OCI-LY7 (cell line): ENCODE results near the gene ANKS1B.

ENCODE experiments used
- EZH2phosphoT487 ChIP-seq: fragments of 200-600 bp; sonication (generic); IDR thresholded peaks from 2 replicates; pipeline ENCODE4 v1.6.1; 2018; ENCODE audit warnings: low read depth, borderline replicate concordance, mild to moderate bottlenecking, mixed run types, antibody characterized with exemption, low read length, moderate library complexity, mixed read lengths
- TF ChIP-seq, protein P1 (sequence below): fragments of 200-600 bp; sonication (generic); conservative IDR thresholded peaks from 2 replicates; pipeline ENCODE4 v1.5.1; 2014; ENCODE audit warnings: mild to moderate bottlenecking, antibody characterized with exemption, low read length, moderate library complexity, mixed read lengths

DNA sequence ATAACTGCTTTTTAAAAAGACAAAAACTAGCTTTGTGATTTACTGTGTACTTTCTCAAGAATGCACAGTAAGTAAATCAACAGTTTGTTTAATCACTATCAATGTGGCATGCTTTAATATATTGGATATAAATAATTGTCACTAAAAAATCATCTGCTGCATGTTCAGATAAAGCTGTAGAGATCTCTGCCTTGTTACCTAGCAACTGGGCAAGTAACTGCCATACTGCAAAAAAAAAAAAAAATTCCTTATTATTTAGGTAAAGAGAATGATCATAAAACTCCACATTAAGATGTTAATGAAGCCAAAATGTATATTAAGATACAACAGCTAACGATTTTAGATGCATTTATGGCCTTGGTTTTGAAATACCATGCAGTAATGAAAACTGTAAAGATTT, 1102.2 kb downstream of the ANKS1B start:
- TF ChIP-seq EZH2phosphoT487: no peak
- TF ChIP-seq, protein P1, sequence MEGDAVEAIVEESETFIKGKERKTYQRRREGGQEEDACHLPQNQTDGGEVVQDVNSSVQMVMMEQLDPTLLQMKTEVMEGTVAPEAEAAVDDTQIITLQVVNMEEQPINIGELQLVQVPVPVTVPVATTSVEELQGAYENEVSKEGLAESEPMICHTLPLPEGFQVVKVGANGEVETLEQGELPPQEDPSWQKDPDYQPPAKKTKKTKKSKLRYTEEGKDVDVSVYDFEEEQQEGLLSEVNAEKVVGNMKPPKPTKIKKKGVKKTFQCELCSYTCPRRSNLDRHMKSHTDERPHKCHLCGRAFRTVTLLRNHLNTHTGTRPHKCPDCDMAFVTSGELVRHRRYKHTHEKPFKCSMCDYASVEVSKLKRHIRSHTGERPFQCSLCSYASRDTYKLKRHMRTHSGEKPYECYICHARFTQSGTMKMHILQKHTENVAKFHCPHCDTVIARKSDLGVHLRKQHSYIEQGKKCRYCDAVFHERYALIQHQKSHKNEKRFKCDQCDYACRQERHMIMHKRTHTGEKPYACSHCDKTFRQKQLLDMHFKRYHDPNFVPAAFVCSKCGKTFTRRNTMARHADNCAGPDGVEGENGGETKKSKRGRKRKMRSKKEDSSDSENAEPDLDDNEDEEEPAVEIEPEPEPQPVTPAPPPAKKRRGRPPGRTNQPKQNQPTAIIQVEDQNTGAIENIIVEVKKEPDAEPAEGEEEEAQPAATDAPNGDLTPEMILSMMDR: no peak
